Measurements from ENCODE around the gene MMP28.
A peak's percentile ranks its signal among the peaks of the same experiment; 100 is the strongest.

Gene MMP28

DNA sequence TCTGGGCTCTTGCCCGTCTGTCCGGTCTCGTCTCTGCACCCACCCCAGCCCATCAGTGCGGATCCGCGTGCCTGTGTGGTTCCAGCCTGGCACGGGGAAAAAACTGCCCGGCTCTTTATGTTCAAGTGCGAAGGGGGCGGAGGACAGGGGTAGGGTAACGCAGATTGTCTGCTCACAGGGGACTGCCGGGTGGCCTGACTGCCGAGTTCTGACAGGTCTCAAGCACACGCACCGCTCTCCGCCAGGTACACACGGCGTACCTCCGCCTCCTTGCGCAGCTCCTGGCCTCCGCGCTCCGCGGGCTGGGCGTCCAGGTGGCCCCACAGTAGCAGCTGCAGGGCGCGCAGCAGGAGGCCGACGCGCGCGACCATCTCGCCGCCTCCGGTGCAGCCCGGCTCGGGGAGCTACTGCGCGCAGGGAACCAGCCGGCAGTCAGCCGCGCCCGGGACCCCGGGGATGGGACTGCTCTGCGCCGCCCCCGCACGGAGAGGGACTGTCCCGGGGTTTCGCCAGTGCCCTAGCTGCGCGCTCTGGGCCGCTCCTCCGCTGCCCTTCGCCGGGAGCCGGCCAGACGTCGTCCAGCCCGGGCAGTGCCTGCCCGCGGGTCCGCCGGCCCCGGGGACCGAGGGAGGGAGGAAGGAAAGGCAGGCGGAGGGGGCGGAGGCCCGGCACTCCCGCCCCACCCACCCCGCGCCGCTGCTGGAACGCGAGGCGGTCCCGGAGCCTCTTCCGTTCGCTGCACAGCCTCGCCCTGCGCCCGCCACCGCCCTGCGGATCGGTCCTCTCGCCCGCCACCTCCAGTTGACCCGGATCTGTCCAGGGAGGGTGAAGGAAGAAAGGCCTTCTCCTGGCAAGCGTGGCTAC, at the start of gene MMP28:
Gene MMP28, minus strand, starts transcription at position 635 of the 864 bp plus-strand sequence. Its CDS starts 264 bp downstream, at position 371.
- no peak for DNase-seq (ENCODE audit: low read depth in 2 of 2)

DNA sequence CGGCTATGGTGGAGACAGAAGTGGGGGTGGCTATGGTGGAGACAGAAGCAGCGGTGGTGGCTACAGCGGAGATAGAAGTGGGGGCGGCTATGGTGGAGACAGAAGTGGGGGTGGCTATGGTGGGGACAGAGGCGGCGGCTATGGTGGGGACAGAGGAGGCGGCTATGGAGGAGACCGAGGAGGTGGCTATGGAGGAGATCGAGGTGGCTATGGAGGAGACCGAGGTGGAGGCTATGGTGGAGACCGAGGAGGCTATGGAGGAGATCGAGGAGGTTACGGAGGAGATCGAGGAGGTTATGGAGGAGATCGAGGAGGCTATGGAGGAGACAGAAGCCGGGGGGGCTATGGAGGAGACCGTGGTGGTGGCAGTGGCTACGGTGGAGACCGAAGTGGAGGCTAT, 49.1 kb upstream of the MMP28 start:
- no peak for DNase-seq (ENCODE audit: low read depth in 2 of 2)

GRCh38 chr17:35843698-35844097, 48.3 kb upstream of the MMP28 start:
- DNase-seq (ENCODE audit: low read depth in 2 of 2), result no peak

DNA sequence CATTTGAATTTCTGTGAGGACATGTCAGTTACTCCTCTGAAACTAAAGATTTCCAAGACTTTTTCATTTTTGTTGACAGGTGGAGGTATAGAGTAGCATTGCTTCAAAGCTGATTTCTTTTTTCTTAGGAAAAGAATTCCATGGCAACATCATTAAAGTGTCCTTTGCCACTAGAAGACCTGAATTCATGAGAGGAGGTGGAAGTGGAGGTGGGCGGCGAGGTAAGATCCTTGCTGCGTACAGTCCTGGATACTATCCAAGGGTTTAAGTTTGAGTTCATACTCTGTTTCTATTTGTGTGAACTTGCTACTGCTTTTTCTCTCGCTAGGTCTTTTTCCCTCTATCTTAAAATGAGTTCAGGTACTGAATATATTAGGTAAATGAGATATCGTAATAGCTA, 46.8 kb upstream of the MMP28 start:
- no peak for DNase-seq (ENCODE audit: low read depth in 2 of 2)

DNA sequence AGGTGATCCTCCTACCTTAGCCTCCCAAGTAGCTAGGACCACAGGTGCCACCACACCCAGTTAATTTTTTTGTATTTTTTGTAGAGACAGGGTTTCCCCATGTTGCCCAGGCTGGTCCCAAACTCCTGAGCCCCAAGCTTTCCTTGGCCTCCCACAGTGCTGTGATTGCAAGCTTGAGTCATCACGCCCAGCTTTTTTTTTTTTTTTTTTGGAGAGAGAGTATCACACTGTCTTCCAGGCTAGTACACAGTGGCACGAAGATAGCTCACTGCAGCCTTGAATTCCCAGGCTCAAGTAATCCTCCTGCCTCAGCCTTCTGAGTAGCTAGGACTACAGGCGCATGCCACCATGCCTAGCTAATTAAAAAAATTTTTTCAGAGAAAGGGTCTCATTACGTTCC, 46.1 kb upstream of the MMP28 start:
- no peak for DNase-seq (ENCODE audit: low read depth in 2 of 2)

GRCh38 chr17:35841101-35841500, 45.7 kb upstream of the MMP28 start:
- DNase-seq (ENCODE audit: low read depth in 2 of 2), result no peak

DNA sequence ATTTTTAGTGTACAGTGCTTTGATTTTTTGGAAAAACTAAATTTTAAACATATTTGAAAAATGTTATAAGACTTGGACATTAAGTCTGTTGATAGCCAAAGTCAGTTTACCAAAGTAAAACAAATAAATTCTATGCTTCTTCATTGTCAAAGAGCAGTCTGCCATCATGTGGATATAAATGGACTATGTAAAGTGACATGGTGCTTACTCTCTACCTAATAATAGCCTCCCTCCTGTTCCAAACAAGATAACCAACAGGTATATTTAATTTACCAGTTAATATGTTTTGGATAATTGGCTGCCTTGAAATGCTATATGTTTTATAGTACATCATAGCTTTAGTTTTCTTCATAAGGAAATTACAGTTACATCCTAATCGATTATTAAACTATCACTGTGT, 29.8 kb upstream of the MMP28 start:
- DNase-seq (ENCODE audit: low read depth in 2 of 2), result no peak

DNA sequence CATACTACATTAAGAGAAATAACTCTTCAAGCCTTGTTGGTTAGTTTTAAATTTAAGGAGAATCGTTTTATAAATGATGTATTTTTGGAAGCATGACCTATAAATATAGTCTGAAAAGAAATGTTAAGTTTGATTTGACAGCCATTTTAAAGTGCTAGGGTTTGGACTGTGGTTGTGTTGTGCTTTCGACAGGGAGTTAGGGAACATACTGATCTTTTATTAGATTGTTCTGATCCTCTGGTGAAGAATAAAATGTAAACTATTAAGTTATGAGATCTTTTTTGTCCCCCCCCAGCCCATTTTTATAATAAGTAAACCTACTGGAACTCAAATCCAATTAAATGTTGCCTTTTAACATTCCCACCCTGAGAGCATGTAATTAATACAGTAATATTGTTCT, 25.9 kb upstream of the MMP28 start:
- no peak for DNase-seq (ENCODE audit: low read depth in 2 of 2)

GRCh38 chr17:35819455-35819854, 24.0 kb upstream of the MMP28 start:
- no peak for DNase-seq (ENCODE audit: low read depth in 2 of 2)

- DNase-seq (ENCODE audit: low read depth in 2 of 2), result no peak
Measured at GRCh38 chr17:35817196-35817595, 21.8 kb upstream of the MMP28 start.

GRCh38 chr17:35816723-35817122, 21.3 kb upstream of the MMP28 start:
- no peak for DNase-seq (ENCODE audit: low read depth in 2 of 2)

DNA sequence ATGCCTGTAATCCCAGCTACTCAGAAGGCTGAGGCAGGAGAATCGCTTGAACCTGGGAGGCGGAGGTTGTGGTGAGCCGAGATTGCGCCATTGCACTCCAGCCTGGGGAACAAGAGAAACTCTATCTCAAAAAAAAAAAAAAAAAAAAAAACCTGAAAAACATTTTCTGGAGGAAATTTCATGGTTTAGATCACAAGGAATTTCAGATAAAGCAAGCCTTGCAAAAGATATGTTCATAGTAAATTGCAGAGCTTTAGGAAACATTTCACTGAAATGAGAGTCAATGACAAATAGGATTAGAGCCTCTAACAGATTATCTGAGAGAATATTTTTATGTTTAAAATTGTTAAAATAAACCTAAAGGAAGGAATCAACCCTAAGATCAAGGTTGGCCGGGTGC, 17.0 kb upstream of the MMP28 start:
- no peak for DNase-seq (ENCODE audit: low read depth in 2 of 2)

- DNase-seq (ENCODE audit: low read depth in 2 of 2), result no peak
Measured at GRCh38 chr17:35811759-35812158, 16.3 kb upstream of the MMP28 start.

DNA sequence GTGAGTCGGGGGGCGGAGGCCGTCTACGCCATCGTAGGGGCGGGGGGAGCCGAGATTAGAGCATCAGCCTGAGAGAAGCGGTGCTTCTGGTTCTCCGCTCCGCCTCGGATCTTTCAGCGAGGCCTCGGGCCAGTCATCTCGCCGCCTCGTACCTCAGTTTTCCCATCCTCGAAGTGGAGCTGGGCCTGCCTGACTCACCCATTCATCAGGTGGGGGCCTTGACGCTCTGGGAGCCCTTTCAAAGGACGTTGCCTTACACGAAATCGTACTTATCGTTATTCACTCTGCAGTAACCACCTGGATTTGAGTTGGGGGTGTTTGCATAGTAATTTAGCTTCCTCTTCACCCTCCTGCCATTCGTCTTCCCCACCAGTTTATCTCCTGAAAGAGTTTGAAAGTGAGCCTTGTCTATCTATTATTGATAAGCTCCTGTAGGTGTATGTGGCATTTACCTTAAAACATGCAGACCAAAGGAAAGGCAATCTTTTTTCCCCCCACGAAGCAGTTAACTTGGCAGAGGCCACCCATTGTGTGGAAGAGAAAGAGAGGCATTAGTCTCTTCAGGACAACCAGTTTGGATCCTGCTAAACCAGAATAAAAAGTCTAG, 14.5 kb upstream of the MMP28 start:
- no peak for DNase-seq (ENCODE audit: low read depth in 2 of 2)

DNA sequence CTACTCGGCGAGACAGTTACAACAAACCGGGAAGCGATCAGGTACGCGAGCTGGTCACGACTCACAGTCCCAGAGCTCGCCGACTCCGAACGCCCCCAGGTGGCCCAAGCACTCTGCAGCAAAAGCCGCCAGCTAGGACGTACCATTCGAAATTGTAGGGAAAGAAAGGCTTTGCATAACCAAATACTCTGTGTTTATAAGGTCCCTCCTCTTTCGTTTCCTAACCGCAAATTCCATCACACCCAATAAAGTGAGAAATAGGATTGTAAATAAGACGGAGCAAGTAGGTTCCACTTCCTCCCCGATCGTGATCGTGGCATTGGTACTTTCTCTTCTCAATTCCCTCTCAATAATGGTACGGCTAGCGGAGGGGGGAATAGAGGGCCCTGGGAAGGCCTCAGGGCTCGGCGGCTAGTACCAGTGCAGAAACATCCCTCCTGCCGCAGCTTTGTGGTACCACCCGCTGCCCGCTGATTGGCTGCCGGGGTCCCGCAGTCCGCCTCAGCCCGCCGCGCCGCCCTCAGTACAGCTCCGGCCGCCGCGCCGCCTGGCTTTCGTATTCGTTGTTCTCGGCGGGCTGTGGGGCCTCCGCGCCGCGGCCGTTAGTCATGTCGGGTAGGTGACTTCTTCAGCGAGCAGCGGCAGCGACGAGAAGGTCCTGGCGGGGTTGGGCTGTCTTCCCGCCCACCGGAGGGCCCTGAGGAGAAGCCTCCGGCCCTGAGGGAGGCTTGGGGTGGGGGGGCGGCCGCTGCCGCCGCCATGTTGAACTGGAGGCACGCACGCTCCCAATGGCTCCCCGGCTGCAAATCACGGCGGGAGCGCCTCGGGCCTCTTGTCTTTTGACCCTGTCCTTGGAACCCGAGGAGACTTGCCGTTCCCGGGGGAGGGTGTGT, 13.8 kb upstream of the MMP28 start, which contains the start of gene TAF15:
Gene TAF15, plus strand, starts transcription at position 523 of the 893 bp plus-strand sequence. Its CDS starts 86 bp downstream, at position 609.
- DNase-seq (ENCODE audit: low read depth in 2 of 2), result peak; percentile 99

DNA sequence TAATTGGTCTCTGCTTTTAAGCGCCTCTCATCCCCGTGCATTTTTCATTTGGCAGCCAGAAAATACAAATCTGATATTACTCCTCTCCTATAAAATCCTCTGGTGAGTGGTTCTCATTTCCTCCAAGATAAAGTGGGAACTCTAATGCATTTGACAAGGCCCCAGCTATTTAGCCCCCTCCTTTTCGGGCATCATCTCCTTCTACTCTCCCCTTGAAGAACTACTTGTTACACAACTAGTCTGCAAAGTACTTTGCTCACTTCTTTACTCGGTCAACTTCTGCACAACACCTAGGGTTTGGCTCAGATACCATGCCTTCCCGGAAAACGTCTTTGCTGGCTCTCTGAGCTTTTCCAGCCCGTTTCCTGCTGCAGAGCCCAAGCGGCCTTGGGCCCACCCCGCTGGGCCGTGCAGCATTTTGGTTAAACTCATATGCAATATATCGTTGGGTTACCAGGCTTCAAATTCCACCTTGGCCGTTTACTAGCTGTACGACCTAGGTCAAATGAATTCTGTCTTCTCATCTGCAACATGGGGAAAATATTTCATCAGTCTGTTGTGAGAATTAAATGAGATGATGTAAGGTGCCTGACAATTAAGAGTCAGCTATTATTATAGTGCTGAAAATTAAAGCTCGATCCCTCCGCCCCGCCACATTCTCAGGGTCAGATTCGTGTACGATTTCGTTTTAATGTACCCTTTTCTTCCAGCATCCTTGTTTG, 13.0 kb upstream of the MMP28 start:
- no peak for DNase-seq (ENCODE audit: low read depth in 2 of 2)

- peak; percentile 18 to 35 for DNase-seq (ENCODE audit: low read depth in 2 of 2)
Measured at GRCh38 chr17:35807371-35808144, 12.1 kb upstream of the MMP28 start.

DNA sequence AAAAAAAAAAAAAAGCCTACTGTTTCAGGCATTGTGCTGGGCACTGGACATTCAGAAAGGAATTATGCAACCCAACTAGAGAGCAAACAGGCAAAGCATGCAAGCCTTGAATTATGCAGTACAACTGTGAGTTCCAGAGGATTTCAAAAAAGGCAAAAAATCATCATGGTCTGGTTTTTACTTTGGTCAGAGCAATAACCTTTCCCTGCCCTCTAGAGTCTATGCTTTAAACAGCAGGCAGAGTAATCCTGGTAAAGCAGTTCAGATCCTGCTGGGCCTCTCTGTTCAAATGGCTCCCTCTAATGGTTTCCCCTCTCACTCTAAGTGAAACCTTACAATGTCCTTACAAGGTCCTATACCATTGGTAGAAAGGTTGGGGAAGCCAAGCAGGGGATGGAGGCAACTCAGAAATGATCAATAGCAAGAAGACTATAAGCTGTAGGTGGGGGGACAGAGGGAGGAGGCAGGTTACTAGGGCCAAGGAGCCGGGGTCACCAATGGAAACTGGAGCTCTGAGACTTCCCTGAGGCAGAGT, 9.3 kb upstream of the MMP28 start:
- peak; percentile 71 to 79 for DNase-seq (ENCODE audit: low read depth in 2 of 2)

DNA sequence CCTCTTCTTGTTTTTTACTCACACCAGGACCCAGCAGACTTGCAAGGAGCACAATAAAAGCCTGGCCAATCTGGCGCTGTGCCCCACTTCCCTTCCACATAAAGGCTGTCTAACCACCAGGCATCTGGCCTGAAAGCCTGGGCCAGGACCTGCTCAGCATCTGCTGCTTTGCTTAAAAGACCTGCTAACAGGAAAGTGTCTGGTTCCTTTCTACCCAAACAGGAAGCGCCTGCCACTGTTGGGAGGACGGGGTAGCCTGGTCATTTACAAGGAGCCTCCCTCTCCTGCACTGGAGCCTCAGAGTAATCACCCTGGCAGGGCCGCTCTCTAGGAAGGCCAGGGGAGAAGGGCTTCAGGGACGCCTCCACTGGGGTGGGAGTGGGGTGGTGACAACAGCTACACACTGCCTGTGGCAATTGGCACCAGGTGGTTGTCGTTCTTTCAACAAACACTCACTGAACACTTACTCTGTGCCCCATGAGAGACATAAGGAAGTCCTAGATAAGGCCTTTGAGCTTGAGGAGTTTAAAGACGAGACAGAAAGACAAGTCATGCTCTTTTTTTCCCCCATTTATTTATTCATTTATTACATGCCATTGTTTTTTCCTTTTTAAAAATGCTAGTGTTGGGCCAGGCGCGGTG, 6.3 kb upstream of the MMP28 start:
- DNase-seq (ENCODE audit: low read depth in 2 of 2), result peak in 1 of 2 experiments; percentile 19

- no peak for DNase-seq (ENCODE audit: low read depth in 2 of 2)
Measured at GRCh38 chr17:35799942-35800341, 4.5 kb upstream of the MMP28 start.

Data from fibroblast of skin of left biceps (primary cell).